Fibroblast of villous mesenchyme (primary cell): ENCODE data around the gene PRF1. TPM values are rescaled to one million over a fixed set of nuclear protein-coding genes. Genes with fewer than 3 reads are reported as not detected.

Experiments used
- DNase-seq: peaks from one replicate; pipeline ENCODE4 v3.0.0-alpha.2; 2010; ENCODE audit warnings: low read depth
- H3K4me3 ChIP-seq: 2 replicates; pipeline ENCODE4 v1.5.1; 2011; ENCODE audit warnings: low read depth, mild to moderate bottlenecking, low read length
- total RNA-seq: library from RNA; depleted of rRNA; stranded (reverse); fragments of >200 nt; gene quantifications from 2 replicates; pipeline ENCODE4 v1.2.3, GENCODE V29; 2012
- TF ChIP-seq, protein P1 (sequence below): IDR thresholded peaks from 2 replicates; pipeline ENCODE4 v1.5.1; 2012; ENCODE audit warnings: low read depth, mild to moderate bottlenecking, low read length; ENCODE audit not compliant: insufficient read depth

The PRF1 gene
- total RNA-seq, 1 donor, result not detected

DNA sequence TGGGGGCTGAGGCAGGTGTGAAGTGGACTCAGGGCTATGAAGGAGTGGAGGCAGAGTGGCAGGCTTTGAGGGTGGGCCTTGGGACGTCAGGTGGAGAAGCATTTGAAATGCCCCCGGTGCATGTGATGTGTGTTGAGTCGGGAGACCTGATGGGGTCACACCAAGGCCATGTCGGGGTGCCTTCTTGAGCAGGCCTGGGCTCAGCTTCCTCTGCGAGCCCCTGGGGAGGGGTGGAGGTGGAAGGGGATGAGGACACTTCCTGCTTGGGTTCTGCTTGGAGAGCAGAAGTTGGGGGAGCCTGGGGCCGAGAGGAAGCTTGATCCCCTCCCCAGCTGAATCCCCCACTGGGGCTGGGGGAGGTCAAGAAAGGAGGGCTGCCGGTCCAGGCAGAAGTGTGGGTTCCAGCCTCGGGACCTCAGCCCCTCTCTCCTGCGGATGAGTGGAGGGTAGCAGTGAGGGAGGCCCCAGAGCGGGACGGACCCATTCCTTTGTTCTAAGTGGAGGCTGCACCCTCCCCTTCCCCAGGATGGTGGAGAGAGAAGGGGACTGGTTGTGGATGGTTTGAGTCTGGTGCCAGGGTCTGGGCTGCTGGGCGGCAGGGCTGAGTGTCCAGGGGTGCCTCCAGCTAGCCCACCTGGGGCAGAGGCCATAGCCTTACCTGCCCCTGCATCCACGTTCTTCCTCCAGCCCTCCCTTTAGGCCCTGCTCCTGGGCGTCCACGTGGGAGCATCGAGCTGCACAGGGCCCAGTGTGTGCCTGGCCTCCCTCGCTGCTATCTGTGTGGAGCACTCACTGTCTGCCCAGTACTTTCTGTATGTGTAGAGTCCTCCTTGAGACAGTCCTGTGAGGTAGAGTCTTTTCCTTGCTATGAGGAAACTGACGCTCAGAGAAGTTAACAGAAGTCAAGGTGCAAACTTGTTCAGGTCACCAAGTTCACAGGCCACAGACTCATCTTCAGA lies 36.7 kb downstream of the PRF1 start:
- H3K4me3 ChIP-seq, result no peak overlapping the region
- no peak for DNase-seq
- TF ChIP-seq, protein P1, sequence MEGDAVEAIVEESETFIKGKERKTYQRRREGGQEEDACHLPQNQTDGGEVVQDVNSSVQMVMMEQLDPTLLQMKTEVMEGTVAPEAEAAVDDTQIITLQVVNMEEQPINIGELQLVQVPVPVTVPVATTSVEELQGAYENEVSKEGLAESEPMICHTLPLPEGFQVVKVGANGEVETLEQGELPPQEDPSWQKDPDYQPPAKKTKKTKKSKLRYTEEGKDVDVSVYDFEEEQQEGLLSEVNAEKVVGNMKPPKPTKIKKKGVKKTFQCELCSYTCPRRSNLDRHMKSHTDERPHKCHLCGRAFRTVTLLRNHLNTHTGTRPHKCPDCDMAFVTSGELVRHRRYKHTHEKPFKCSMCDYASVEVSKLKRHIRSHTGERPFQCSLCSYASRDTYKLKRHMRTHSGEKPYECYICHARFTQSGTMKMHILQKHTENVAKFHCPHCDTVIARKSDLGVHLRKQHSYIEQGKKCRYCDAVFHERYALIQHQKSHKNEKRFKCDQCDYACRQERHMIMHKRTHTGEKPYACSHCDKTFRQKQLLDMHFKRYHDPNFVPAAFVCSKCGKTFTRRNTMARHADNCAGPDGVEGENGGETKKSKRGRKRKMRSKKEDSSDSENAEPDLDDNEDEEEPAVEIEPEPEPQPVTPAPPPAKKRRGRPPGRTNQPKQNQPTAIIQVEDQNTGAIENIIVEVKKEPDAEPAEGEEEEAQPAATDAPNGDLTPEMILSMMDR, result no peak

DNA sequence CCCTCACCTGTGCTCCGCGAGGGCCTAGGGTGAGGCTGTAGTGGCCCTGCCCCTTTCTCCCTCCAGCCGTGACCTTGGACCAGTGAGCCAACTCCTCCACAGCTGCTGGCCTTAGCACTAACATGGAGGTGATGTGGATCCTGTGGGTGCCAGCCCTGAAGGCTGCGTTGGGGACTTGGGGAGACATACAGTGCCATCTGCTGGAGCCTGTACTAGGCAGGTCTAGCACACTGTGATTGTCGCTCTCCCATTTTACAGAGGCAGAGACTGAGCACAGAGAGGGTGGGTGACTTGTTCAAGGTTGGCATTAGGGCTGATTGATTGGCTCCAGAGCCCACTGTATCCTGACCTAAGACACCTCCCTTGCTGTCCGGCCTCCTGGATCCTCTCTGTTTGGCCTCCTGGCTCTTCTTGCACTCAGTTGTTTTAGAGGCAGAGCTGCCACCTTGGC lies 37.6 kb downstream of the PRF1 start:
- TF ChIP-seq, protein P1, result no peak
- no peak for DNase-seq
- H3K4me3 ChIP-seq, result no peak overlapping the region

DNA sequence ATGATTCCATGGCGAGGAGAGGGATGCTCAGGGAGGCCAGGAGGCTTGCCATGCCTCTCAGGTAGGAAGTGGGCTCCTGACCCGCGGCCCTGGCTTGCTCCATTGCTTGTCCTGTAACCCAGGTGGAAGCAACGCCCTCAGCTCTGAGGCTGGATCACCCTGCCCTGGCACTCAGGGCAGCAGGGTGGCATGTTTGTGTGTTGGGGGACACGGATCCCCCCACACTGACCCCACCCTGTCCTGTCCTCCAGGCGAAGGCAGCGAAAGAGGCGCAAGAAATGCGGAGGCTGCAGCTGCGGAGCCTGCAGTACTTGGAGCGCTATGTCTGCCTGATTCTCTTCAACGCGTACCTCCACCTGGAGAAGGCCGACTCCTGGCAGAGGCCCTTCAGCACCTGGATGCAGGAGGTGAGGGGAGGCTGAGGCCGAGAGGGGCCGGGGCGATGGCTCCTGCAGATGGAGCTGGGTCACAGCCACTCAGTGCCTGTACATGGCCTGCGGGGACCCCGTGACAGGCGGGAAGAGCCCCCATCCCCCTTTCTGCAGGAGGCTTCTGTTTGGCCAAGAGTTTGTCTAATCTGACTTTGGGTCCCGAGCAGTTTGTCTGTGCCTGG lies 38.3 kb downstream of the PRF1 start:
- TF ChIP-seq, protein P1, result no peak
- no peak for DNase-seq
- H3K4me3 ChIP-seq, result no peak overlapping the region

DNA sequence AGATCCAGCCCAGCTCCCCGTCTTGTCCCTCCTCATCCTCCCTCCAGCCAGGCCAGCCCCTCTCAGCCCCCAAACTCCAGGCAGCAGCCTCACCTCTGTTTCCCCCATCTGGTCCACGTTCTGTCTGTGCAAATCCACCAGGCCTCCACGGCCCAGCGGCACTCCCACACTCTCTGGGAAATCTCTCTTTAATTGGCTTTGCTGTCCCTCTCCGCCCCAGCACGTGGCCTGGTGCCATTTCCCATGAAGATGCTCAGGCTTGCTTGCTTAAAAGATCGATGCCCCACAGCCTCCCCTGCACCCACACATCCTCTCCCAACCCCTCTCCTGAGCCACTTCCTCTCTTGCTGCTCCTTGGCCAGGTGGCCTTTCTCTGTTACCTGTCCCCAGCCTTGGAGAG lies 39.3 kb downstream of the PRF1 start:
- DNase-seq, result no peak
- no peak overlapping the region for H3K4me3 ChIP-seq
- TF ChIP-seq, protein P1, result no peak

DNA sequence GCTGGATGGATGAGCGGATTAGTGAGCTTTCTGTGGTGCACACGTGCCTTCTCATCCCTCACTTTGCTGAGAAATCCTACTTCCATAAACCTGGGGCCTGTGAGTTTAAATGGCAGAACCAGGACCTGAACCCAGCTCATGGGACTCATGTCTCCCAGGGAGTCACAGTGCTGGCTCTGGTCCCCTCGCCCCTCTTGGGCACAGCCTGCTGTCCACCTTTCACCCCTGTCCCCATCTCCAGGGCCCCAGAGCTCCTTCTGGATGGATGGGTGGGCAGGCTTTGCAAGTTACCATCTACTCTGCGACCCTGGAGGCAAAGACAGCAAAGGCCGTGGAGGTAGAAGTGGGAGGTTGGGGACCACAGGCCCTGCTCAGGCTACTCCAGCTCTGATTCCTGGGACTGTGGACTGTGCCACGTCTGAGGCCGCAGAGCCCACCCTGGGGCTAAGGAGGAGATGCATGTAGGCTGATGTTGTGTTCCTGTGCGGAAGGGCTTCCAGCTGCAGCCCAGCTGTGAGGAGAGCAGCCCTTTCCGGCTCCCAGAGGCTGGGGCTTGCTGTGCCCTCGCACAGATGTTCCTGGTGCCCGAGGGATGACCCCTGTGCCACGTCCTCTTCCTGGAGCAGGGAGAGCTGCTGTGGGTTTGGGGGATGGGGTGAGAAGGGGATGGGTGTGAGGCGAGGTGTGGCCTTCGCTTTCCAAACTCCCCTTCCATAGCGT lies 40.3 kb downstream of the PRF1 start:
- DNase-seq, result peak; percentile 85
- TF ChIP-seq, protein P1, result no peak
- H3K4me3 ChIP-seq, result no peak overlapping the region

DNA sequence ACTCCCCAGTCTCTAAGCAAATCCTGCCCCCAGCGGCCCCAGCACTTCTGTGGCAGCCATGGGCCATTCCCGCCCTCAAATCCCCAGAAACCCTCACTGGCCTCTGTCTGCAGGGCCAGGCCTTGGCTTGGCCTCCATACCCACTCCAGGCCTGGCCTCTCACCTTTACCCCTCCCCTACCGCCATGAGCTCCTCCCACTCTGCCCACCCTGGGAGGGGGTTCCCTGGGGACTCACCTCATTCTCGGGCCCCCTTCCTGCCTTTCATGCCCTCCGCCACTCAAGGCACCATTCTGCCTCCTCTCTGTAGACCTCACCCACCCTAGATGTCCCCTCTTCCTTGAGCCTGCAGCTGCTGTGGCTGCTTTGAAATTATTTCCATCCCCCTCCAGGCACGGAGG lies 41.0 kb downstream of the PRF1 start:
- no peak for DNase-seq
- TF ChIP-seq, protein P1, result no peak
- no peak overlapping the region for H3K4me3 ChIP-seq
